NCI-H748 (cell line): Measurements from ENCODE around the gene SBK1.
"Not testable (repeated sequence)": the region's sequence is repeated elsewhere in the genome, so short reads cannot be mapped to it uniquely, and the experiment has no call there.

Experiments used
- DNase-seq: peaks from one replicate; lab custom pipeline; 2025; ENCODE audit not compliant: unreplicated experiment; lab: John Stamatoyannopoulos, UW

The SBK1 gene

GRCh38 chr16:28330232-28330631 is 37.9 kb downstream of the SBK1 start:
- DNase-seq = not testable (repeated sequence)

DNA sequence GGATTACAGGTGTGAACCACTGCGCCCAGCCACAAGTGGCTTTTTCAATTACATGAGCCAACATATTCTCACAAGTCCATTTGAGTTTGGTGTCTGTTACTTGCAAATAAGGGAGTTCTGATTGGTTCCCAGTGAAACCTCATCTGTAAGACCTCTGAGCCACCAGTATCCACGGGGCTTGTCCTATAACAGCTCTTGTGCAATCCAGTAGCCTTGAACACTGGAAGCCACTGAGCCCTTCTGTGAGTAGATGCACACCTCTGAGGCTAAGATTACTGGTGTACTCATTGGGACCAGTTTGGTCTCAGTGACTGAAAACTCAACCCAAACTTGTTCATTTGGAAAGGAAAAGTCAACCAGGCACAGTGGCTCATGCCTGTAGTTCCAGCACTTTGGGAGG is 38.7 kb downstream of the SBK1 start:
- not testable (repeated sequence) for DNase-seq

DNA sequence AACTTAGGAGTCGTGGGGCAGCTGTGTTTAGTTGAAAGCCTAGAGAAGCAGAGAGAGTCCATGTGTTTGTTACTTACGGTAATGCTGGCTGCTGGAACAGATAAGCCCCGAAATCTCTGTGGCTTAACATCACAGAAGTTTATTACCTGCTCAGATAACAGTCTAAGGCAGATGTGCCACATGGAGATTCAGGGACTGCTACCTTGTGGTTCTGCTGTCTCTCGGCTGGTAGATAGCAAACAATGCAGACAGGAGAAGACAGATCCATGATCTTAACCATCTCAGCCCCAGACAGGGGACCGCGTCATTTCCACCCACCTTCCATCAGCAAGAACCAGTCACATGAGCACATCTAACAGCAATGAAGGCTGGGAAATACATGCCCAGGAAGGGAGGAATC is 40.3 kb downstream of the SBK1 start:
- DNase-seq = not testable (repeated sequence)

DNA sequence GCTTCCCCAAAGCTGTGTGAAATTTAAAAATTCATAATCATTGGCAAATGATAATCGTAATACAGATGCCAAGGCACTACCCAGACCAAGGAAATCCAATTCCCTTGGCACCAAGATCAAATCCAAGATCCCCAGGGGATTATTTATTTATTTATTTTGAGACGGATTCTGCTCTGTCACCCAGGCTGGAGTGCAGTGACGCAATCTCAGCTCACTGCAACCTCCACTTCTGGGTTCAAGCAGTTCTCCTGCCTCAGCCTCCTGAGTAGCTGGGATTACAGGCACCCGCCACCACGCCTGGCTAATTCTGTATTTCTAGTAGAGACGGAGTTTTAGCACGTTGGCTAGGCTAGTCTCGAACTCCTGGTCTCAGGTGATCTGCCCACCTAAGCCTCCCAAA is 43.4 kb downstream of the SBK1 start:
- not testable (repeated sequence) for DNase-seq

- not testable (repeated sequence) for DNase-seq
Measured at GRCh38 chr16:28336940-28337710, 44.8 kb downstream of the SBK1 start.

DNA sequence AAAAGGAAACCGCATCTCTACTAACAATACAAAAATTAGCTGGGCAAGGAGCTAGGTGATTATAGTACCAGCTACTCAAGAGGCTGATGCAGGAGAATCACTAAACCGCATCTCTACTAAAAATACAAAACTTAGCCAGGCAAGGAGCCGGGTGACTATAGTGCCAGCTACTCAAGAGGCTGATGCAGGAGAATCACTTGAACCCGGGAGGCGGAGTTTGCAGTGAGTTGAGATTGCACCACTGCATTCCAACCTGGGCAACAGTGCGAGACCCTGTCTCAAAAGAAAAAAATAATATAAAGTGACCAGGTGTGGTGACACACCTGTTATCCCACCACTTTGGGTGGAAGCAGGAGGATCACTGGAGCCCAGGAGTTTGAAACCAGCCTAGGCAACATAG is 45.9 kb downstream of the SBK1 start:
- not testable (repeated sequence) for DNase-seq

DNA sequence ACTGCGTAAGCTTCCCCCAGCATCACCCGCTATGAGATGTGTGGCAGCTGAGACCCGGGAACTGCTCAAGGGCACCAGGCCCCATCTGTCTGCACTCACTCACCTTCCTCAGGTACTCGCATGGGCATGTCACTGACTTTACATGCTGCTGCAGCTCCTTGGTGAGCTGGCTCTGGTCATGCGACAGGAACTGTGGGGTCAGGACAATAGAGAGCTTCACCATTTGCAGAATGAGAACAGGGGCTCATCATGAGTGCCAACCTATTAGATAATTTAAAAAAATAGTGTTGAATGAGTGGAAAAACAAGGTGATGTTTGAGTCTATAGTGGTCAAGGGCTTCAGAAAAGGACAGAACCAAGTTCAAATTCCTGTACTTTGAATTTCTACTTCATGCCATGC is 70.3 kb downstream of the SBK1 start:
- DNase-seq = not testable (repeated sequence)

- DNase-seq = not testable (repeated sequence)
Measured at GRCh38 chr16:28363408-28363807, 71.1 kb downstream of the SBK1 start, which contains the start of gene NPIPB6. Gene NPIPB6 (minus strand): TSS chr16:28363508. CDS start chr16:28362822, 686 bp downstream.

DNA sequence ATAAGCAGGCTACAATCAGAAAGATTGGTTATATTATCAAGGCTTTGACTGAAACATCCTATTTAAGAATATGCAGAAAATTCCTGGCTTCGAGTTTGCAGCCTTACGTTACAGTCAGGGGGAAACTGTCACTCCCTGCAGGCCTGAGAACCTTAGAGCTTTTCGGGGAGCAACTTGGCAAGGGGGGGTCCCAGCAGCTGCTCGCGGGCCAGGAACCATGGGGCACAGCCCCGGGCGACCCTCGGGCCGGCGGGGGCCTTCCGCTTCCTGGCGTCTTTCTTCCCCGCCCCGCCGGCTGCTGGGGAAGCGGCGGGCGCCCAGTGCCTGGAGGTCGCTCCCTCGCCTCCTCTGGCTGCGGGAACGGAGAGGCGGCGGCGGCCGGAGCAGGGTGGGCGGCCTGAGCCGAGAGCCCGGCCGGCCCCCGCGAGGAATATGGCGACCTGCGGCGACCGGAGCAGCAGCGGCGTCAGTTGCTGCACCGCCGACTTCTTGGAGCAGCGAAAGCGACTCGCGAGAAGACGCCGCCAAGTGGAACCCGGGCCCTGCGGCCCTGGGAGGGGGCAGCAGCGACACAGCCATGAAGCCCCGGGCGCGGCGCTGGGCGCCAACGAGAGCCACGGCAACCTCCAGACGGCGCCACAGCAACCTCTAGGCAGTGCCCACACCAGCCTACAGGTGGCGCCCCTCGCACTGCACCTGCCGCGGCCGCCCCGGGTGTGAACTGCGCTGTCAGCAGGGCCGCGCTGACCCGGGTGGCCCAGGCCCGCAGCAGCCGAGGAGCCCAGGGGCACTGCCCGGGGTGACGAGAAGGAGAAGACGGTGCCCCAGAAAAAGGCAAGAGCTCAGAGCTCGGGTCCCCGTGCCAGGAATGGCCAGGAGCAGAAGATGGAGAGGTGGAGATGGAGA is 72.2 kb downstream of the SBK1 start:
- DNase-seq = not testable (repeated sequence)

- not testable (repeated sequence) for DNase-seq
Measured at GRCh38 chr16:28367926-28368325, 75.6 kb downstream of the SBK1 start.
